GM12878 (cell line): ENCODE measurements around the gene CTH. TPM values are rescaled to one million over a fixed set of nuclear protein-coding genes. Genes with fewer than 3 reads are reported as not detected.

Experiments
- ATAC-seq: fragments of 200-7000 bp; cut with Tn5 transposase; 3 replicates; pipeline ENCODE4 v1.9.1; 2020; ENCODE audit warnings: mild to moderate bottlenecking, moderate library complexity
- BruUV-seq: library from RNA; stranded (reverse); fragments of 400-500 nt; replicated peaks from 2 replicates; lab custom pipeline; 2021; lab: Mats Ljungman, UMichigan
- CTCF ChIA-PET: fragments of 300-600 bp; sonication (Branson Sonifier 250); formaldehyde crosslinking; extraction: SDS; loops from one replicate; lab custom pipeline; 2021; ENCODE audit warnings: inconsistent platforms; lab: Yijun Ruan, JAX
- POLR2A ChIA-PET: fragments of 350-600 bp; formaldehyde crosslinking; extraction: SDS; loops from one replicate; lab custom pipeline; 2021; ENCODE audit warnings: inconsistent platforms; lab: Charles Lee
- RAD21 ChIA-PET: fragments of 300-600 bp; sonication (Branson Sonifier 250); formaldehyde crosslinking; loops from one replicate; lab custom pipeline; 2023; ENCODE audit warnings: antibody characterized with exemption; ENCODE audit not compliant: unreplicated experiment; lab: Charles Lee
- SMC1A ChIA-PET: fragments of 300-600 bp; sonication (Branson Sonifier 250); formaldehyde crosslinking; loops from one replicate; lab custom pipeline; 2023; ENCODE audit not compliant: unreplicated experiment, uncharacterized antibody; lab: Charles Lee
- DNase-seq: peaks from one replicate; pipeline ENCODE4 v3.0.0-alpha.2; 2011; ENCODE audit warnings: low read depth, low spot score
- FAIRE-seq: peaks from 3 replicates; lab custom pipeline; 2011; peaks lifted over from hg19 to GRCh38; lab: Jason Lieb, UNC
- H2AFZ ChIP-seq: 2 replicates; pipeline ENCODE4 v1.6.0; 2011; ENCODE audit warnings: low read depth, low read length, control low read depth; ENCODE audit not compliant: control insufficient read depth
- H3K27ac ChIP-seq: 2 replicates; pipeline ENCODE4 v1.5.1; 2011; ENCODE audit warnings: control low read depth; ENCODE audit not compliant: control insufficient read depth, insufficient read depth
- H3K27me3 ChIP-seq, 2 experiments: replicated peaks in 1 of 2; 2 replicates each; pipeline versions ENCODE4 v1.6.0 to v1.6.1; 2011; ENCODE audit warnings: low read length in 1 of 2; ENCODE audit not compliant: control insufficient read depth in 2 of 2, insufficient read depth in 2 of 2
- H3K36me3 ChIP-seq, 2 experiments: 2 replicates each; pipeline ENCODE4 v1.5.1; 2011; ENCODE audit warnings: low read length in 1 of 2; ENCODE audit not compliant: control insufficient read depth in 2 of 2, insufficient read depth in 2 of 2
- H3K4me1 ChIP-seq: 2 replicates; pipeline ENCODE4 v1.6.1; 2011; ENCODE audit warnings: mild to moderate bottlenecking, low read length, moderate library complexity, mixed read lengths; ENCODE audit not compliant: control insufficient read depth, insufficient read depth
- H3K4me2 ChIP-seq: 2 replicates; pipeline ENCODE4 v1.6.0; 2011; ENCODE audit warnings: control low read depth; ENCODE audit not compliant: control insufficient read depth, insufficient read depth
- H3K4me3 ChIP-seq: fragments of 200-600 bp; sonication (generic); 2 replicates; pipeline ENCODE4 v1.5.1; 2016
- H3K79me2 ChIP-seq: 2 replicates; pipeline ENCODE4 v1.6.0; 2011; ENCODE audit warnings: low read length; ENCODE audit not compliant: control insufficient read depth, insufficient read depth
- H3K9ac ChIP-seq: 2 replicates; pipeline ENCODE4 v1.8.0; 2011; ENCODE audit warnings: low read length, control low read depth, mixed read lengths; ENCODE audit not compliant: control insufficient read depth, insufficient read depth
- H3K9me3 ChIP-seq: replicated peaks from 3 replicates; pipeline ENCODE4 v1.5.1; 2011; ENCODE audit warnings: mild to moderate bottlenecking, low read length; ENCODE audit not compliant: control insufficient read depth, insufficient read depth
- H4K20me1 ChIP-seq: 2 replicates; pipeline ENCODE4 v1.6.0; 2011; ENCODE audit not compliant: control insufficient read depth, insufficient read depth
- ATF2 ChIP-seq: IDR thresholded peaks from 2 replicates; pipeline ENCODE4 v1.6.1; 2012; ENCODE audit warnings: low read length, inconsistent platforms
- BCL3 ChIP-seq: IDR thresholded peaks from 2 replicates; pipeline ENCODE4 v1.6.1; 2011; ENCODE audit warnings: borderline replicate concordance, low read depth, mild to moderate bottlenecking, moderate library complexity, low read length; ENCODE audit not compliant: insufficient read depth, poor library complexity, severe bottlenecking
- BHLHE40 ChIP-seq, 2 experiments: fragments of 450-650 bp in 1 of 2; IDR thresholded peaks; 2 replicates each; pipeline ENCODE4 v1.6.1; 2011 to 2017; ENCODE audit warnings: low read depth in 2 of 2, borderline replicate concordance in 1 of 2, improper control_type of control experiment in 1 of 2, low read length in 1 of 2, mild to moderate bottlenecking in 1 of 2
- CHD4 ChIP-seq: fragments of 200-600 bp; sonication (generic); IDR thresholded peaks from 2 replicates; pipeline ENCODE4 v1.6.1; 2016; ENCODE audit warnings: mild to moderate bottlenecking
- CTCF ChIP-seq, 3 experiments: IDR thresholded peaks in 2 of 3; conservative IDR thresholded peaks in 1 of 3; 2 replicates each; pipeline ENCODE4 v1.5.1; 2011; ENCODE audit warnings: low read depth in 3 of 3, low read length in 3 of 3, mild to moderate bottlenecking in 3 of 3, control low read depth in 2 of 3, moderate library complexity in 2 of 3, inconsistent platforms in 1 of 3, mixed read lengths in 1 of 3; ENCODE audit not compliant: control insufficient read depth in 2 of 3, insufficient read depth in 1 of 3; ENCODE audit errors: extremely low read depth in 1 of 3
- ETV6 ChIP-seq, 2 experiments: fragments of 450-650 bp in 1 of 2; IDR thresholded peaks in 1 of 2; conservative IDR thresholded peaks in 1 of 2; 2 replicates each; pipeline ENCODE4 v1.6.1; 2014; ENCODE audit warnings: antibody characterized with exemption in 1 of 2, borderline replicate concordance in 1 of 2, low read depth in 1 of 2, mild to moderate bottlenecking in 1 of 2, moderate library complexity in 1 of 2
- FOS ChIP-seq: IDR thresholded peaks from 3 replicates; pipeline ENCODE4 v1.6.1; 2011; ENCODE audit warnings: borderline replicate concordance; ENCODE audit not compliant: insufficient read length; ENCODE audit errors: extremely low read depth
- IKZF2 ChIP-seq, 2 experiments: fragments of 450-650 bp; IDR thresholded peaks; 2 replicates each; pipeline ENCODE4 v1.6.1; 2017; ENCODE audit warnings: mild to moderate bottlenecking in 2 of 2, moderate library complexity in 2 of 2
- KAT2A ChIP-seq: conservative IDR thresholded peaks from 2 replicates; pipeline ENCODE4 v1.6.1; 2011; ENCODE audit warnings: low read depth, low read length; ENCODE audit not compliant: control insufficient read depth
- MEF2A ChIP-seq: IDR thresholded peaks from 2 replicates; pipeline ENCODE4 v1.6.1; 2011; ENCODE audit warnings: low read depth, mild to moderate bottlenecking, low read length, moderate library complexity; ENCODE audit not compliant: insufficient read depth
- RAD21 ChIP-seq: IDR thresholded peaks from 2 replicates; pipeline ENCODE4 v1.6.1; 2011; ENCODE audit warnings: mild to moderate bottlenecking, low read depth, low read length, moderate library complexity; ENCODE audit not compliant: insufficient read depth
- USF1 ChIP-seq: IDR thresholded peaks from 2 replicates; pipeline ENCODE4 v1.6.1; 2011; ENCODE audit warnings: borderline replicate concordance, low read depth, mild to moderate bottlenecking, moderate library complexity, mixed read lengths, low read length; ENCODE audit not compliant: insufficient read depth; ENCODE audit errors: extremely low read length
- ZNF592 ChIP-seq: fragments of 450-650 bp; IDR thresholded peaks from 2 replicates; pipeline ENCODE4 v1.6.1; 2017; ENCODE audit warnings: mild to moderate bottlenecking, moderate library complexity
- WGBS: methylation state at CpG from one replicate; pipeline ENCODE4 v1.1.6; 2016; ENCODE audit warnings: low lambda C conversion rate; ENCODE audit not compliant: insufficient replicate concordance, insufficient coverage; ENCODE audit errors: missing lambda C conversion rate; 5-methylcytosine and 5-hydroxymethylcytosine counted together
- in situ Hi-C: fragments of 300-500 bp; cut with MboI; formaldehyde crosslinking; loops from 9 replicates; pipeline ENCODE4 v1.14.3; 2018; ENCODE audit warnings: mixed read lengths
- intact Hi-C: fragments of 100-400 bp; cut with micrococcal nuclease; formaldehyde crosslinking; loops from one replicate; pipeline ENCODE4 v1.14.2; 2022; ENCODE audit not compliant: unreplicated experiment
- polyA plus RNA-seq, 11 experiments: library from polyadenylated mRNA; depleted of rRNA in 4 of 11; unstranded in 6 of 11; stranded (reverse) in 5 of 11; fragments of >200 nt; fragmentation: Nextera tagmentation in 4 of 11; fragmentation: Illumina TruSeq in 1 of 11; extraction: Ambion mirVana in 4 of 11; extraction: Trizol in 1 of 11; gene quantifications; 1 replicate in 1 of 11; 2 replicates in 10 of 11; pipeline versions ENCODE4 v1.2.1 to v1.2.3, GENCODE V29; 2011 to 2016; ENCODE audit warnings: inconsistent platforms in 2 of 11, missing spikeins in 2 of 11, low read depth in 1 of 11
- total RNA-seq, 4 experiments: library from RNA; depleted of rRNA in 3 of 4; stranded (reverse); fragments of >200 nt in 3 of 4; fragmentation: Illumina TruSeq in 1 of 4; extraction: Trizol in 1 of 4; gene quantifications; 2 replicates each; pipeline versions ENCODE4 v1.2.1 to v1.2.3, GENCODE V29; 2013 to 2021

The CTH gene
- total and polyA plus RNA-seq, 10 of the 15 experiments (the other 5 are each of a cell fraction or from before 2014, with no cell fraction given): 6.3 to 17.5 (median 10.4) TPM

GRCh38 chr1:70376196-70376595 is 34.9 kb upstream of the CTH start:
- Histone ChIP-seq H3K9ac (no peak overlapping the region), H3K36me3 (no peaks in the 10 kb centered on the region), H3K27ac (no peak overlapping the region), H3K9me3 (no peaks in the 10 kb centered on the region), H4K20me1 (no peaks in the 10 kb centered on the region), H3K27me3 (no peaks in the 10 kb centered on the region), H2AFZ (no peak overlapping the region), H3K79me2 (no peaks in the 10 kb centered on the region), H3K4me3 (no peak overlapping the region), H3K4me2 (no peak overlapping the region), H3K4me1 (no peaks in the 10 kb centered on the region)
- intact Hi-C loops (no loop called here), in situ Hi-C loops (no loop called here)
- 57% methylated on average over 6 of the region's 6 CpGs for WGBS
- SMC1A ChIA-PET: no interaction called here
- CTCF ChIA-PET: interaction anchor here (0.7 kb wide), 1 partner anchor 1105 kb away, joined by 3 read pairs; no protein-coding TSS in a partner anchor
- no TSS peak for BruUV-seq
- POLR2A ChIA-PET: no interaction called here
- FAIRE-seq (no peak), DNase-seq (no peak), ATAC-seq (no peak)
- RAD21 ChIA-PET: no interaction called here
- no peak for TF ChIP-seq CTCF (IDR thresholded peaks at IDR 0.05 in 2 of 3, conservative IDR thresholded peaks at IDR 0.05 in 1 of 3; ENCODE audit: control insufficient read depth in 2 of 3, extremely low read depth in 1 of 3, insufficient read depth in 1 of 3, low read depth in 3 of 3, low read length in 3 of 3)
- TF ChIP-seq FOS: no peak
- no peak for TF ChIP-seq KAT2A
- TF ChIP-seq IKZF2 (IDR thresholded peaks at IDR 0.05): no peak
- no peak for TF ChIP-seq BHLHE40 (IDR thresholded peaks at IDR 0.05; ENCODE audit: borderline replicate concordance in 1 of 2, low read depth in 2 of 2, low read length in 1 of 2)
- TF ChIP-seq ETV6 (conservative IDR thresholded peaks at IDR 0.05 in 1 of 2, IDR thresholded peaks at IDR 0.05 in 1 of 2; ENCODE audit: borderline replicate concordance in 1 of 2, low read depth in 1 of 2): no peak
- no peak for TF ChIP-seq USF1
- TF ChIP-seq CHD4: no peak
- TF ChIP-seq MEF2A: no peak
- TF ChIP-seq BCL3: no peak
- TF ChIP-seq RAD21: no peak
- TF ChIP-seq ZNF592: no peak
- no peak for TF ChIP-seq ATF2
